HCT116 (cell line): ENCODE data around the gene RUVBL1.

Experiments
- CBX3 ChIP-seq: IDR thresholded peaks from 2 replicates; pipeline ENCODE4 v1.6.1; 2012; ENCODE audit warnings: low read depth
- EGR1 ChIP-seq: IDR thresholded peaks from 2 replicates; pipeline ENCODE4 v1.6.1; 2012; ENCODE audit warnings: low read depth
- MAX ChIP-seq: IDR thresholded peaks from 2 replicates; pipeline ENCODE4 v1.6.1; 2012
- POLR2A ChIP-seq: IDR thresholded peaks from 2 replicates; pipeline ENCODE4 v1.7.0; 2011; ENCODE audit warnings: borderline replicate concordance; ENCODE audit not compliant: insufficient read depth, insufficient read length; ENCODE audit errors: extremely low read depth
- SIN3A ChIP-seq: IDR thresholded peaks from 2 replicates; pipeline ENCODE4 v1.6.1; 2012; ENCODE audit warnings: low read depth
- TCF7L2 ChIP-seq: IDR thresholded peaks from 2 replicates; pipeline ENCODE4 v1.7.0; 2011; ENCODE audit warnings: borderline replicate concordance, inconsistent platforms; ENCODE audit not compliant: insufficient read depth, insufficient read length; ENCODE audit errors: extremely low read depth
- YY1 ChIP-seq: IDR thresholded peaks from 2 replicates; pipeline ENCODE4 v1.6.1; 2011; ENCODE audit warnings: low read length, low read depth, moderate library complexity, mild to moderate bottlenecking; ENCODE audit not compliant: insufficient replicate concordance; ENCODE audit errors: extremely low read depth
- ZBTB33 ChIP-seq: IDR thresholded peaks from 2 replicates; pipeline ENCODE4 v1.6.1; 2011; ENCODE audit warnings: mild to moderate bottlenecking, low read length, moderate library complexity; ENCODE audit not compliant: insufficient replicate concordance; ENCODE audit errors: extremely low read depth
- TF ChIP-seq, protein P1 (sequence below), 3 experiments: fragments of 200-600 bp in 1 of 3; sonication (generic) in 1 of 3; IDR thresholded peaks in 2 of 3; conservative IDR thresholded peaks in 1 of 3; 2 replicates each; pipeline ENCODE4 v1.5.1; 2012 to 2017; ENCODE audit warnings: low read depth in 2 of 3, low read length in 2 of 3, antibody characterized with exemption in 1 of 3, borderline replicate concordance in 1 of 3, control low read depth in 1 of 3, mild to moderate bottlenecking in 1 of 3, mixed read lengths in 1 of 3, mixed run types in 1 of 3, moderate library complexity in 1 of 3; ENCODE audit not compliant: insufficient read depth in 1 of 3

- TF ChIP-seq TCF7L2 (no peak), MAX (no peak), EGR1 (no peak), ZBTB33 (no peak), SIN3A (no peak), CBX3 (no peak), YY1 (no peak), POLR2A (no peak)
- TF ChIP-seq, protein P1, sequence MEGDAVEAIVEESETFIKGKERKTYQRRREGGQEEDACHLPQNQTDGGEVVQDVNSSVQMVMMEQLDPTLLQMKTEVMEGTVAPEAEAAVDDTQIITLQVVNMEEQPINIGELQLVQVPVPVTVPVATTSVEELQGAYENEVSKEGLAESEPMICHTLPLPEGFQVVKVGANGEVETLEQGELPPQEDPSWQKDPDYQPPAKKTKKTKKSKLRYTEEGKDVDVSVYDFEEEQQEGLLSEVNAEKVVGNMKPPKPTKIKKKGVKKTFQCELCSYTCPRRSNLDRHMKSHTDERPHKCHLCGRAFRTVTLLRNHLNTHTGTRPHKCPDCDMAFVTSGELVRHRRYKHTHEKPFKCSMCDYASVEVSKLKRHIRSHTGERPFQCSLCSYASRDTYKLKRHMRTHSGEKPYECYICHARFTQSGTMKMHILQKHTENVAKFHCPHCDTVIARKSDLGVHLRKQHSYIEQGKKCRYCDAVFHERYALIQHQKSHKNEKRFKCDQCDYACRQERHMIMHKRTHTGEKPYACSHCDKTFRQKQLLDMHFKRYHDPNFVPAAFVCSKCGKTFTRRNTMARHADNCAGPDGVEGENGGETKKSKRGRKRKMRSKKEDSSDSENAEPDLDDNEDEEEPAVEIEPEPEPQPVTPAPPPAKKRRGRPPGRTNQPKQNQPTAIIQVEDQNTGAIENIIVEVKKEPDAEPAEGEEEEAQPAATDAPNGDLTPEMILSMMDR (IDR thresholded peaks at IDR 0.05 in 2 of 3, conservative IDR thresholded peaks at IDR 0.05 in 1 of 3; ENCODE audit: borderline replicate concordance in 1 of 3, insufficient read depth in 1 of 3, low read depth in 2 of 3, low read length in 2 of 3): no peak
These were observed 23.5 kb downstream of the RUVBL1 start for GRCh38 chr3:128100161-128100560.
